ENCODE measurements around the gene CDH5. TPM values are rescaled to one million over a fixed set of nuclear protein-coding genes. Genes with fewer than 3 reads are reported as not detected.

Gene CDH5, protein sequence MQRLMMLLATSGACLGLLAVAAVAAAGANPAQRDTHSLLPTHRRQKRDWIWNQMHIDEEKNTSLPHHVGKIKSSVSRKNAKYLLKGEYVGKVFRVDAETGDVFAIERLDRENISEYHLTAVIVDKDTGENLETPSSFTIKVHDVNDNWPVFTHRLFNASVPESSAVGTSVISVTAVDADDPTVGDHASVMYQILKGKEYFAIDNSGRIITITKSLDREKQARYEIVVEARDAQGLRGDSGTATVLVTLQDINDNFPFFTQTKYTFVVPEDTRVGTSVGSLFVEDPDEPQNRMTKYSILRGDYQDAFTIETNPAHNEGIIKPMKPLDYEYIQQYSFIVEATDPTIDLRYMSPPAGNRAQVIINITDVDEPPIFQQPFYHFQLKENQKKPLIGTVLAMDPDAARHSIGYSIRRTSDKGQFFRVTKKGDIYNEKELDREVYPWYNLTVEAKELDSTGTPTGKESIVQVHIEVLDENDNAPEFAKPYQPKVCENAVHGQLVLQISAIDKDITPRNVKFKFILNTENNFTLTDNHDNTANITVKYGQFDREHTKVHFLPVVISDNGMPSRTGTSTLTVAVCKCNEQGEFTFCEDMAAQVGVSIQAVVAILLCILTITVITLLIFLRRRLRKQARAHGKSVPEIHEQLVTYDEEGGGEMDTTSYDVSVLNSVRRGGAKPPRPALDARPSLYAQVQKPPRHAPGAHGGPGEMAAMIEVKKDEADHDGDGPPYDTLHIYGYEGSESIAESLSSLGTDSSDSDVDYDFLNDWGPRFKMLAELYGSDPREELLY
- 24.6 and 30.6 TPM in 2 replicates for total RNA-seq

DNA sequence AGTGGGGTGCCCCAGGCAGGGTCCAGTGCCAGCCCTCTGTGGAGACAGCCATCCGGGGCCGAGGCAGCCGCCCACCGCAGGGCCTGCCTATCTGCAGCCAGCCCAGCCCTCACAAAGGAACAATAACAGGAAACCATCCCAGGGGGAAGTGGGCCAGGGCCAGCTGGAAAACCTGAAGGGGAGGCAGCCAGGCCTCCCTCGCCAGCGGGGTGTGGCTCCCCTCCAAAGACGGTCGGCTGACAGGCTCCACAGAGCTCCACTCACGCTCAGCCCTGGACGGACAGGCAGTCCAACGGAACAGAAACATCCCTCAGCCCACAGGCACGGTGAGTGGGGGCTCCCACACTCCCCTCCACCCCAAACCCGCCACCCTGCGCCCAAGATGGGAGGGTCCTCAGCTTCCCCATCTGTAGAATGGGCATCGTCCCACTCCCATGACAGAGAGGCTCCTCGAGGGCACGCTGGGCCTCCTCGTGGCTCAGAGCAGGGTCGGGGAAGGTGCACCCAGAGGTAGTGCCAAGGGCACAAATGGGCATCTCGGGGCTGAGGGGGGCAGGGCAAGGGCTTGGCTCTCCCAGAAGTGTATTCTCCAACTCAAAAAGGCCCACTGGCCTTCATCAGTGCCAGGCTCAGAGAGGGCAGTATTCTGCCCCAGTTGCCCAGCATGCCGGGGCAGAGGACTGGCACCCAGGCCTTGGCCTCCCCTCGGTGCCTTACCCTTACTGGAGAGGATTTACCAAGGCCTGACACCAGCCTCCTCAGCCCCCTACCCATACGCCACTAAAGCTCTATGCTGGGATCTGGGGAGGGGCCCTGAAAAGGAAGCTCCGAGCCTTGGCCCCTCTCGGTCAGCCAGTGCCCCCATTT is at the start of gene CDH5:
CDH5 (plus strand) TSS at position 259 of the 867 bp plus-strand sequence. CDS start 12,647 bp downstream, outside the sequence.

DNA sequence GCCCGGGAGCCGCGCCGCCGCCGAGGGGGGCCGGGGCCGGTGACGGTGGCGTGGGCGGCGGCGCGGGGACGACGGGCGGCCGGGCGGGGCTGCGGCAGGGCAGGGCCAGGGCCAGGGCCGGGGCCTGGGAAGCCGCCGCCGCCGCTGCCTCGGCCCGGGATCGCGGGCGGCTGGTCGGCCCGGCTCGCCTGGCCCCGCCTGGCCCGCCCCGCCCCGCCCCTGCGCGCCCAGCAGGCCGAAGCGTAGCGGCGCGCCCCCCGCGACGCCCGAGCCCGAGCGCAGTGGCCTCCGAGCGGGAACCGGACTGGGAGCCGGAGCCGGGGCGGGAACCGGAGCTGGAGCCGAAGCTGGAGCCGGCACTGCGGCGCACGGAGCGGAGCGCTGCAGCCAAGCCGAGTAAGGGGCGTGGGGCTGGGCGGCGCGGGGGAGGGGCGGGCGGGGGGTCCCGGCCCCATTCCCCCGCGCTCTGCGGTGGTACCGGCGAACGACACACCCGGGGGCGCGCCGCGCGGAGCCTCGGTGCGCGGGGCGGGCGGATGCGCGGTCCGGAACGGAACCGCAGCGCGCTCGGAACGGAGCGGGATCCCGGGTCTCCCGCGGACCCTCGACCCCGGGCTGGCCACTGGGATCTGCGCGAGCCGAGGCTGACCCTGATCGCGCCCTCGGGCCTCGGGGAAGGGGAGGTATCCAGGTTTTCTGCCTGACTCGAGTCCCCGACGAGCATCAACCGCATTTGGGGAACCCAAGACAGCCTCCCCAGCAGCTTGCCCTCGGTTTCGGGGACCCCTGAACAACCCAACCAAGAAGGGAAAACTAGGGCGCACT is 60.8 kb downstream of the CDH5 start, which contains the start of gene BEAN1:
BEAN1 (plus strand) TSS at position 260 of the 825 bp plus-strand sequence. CDS start 10,382 bp downstream, outside the sequence.

Other genes with a start within 250 kb of the CDH5 start
- 0.49 and 5.6 TPM in 2 replicates for gene BEAN1, start 60.6 kb downstream of the CDH5 start, total RNA-seq
- gene TK2, start 183.4 kb downstream of the CDH5 start, total RNA-seq = 34.1 and 45.0 TPM in 2 replicates
- 45.5 and 65.1 TPM in 2 replicates for gene CKLF, start 185.9 kb downstream of the CDH5 start, total RNA-seq
- 2.9 TPM in 1 of 2 replicates, not detected in the other for gene CMTM1, start 199.7 kb downstream of the CDH5 start, total RNA-seq
- not detected in 2 replicates for gene CMTM2, start 212.8 kb downstream of the CDH5 start, total RNA-seq
- 21.5 and 30.7 TPM in 2 replicates for gene CMTM3, start 238.0 kb downstream of the CDH5 start, total RNA-seq

All from cardiac atrium fibroblast (primary cell).